CD4-positive, alpha-beta T cell treated with Interleukin-12 subunit alpha and Interleukin-12 subunit beta, for 1 hour (primary cell): ENCODE results near the gene GYG2.

Experiments
- DNase-seq: peaks from one replicate; pipeline ENCODE4 v3.0.0-alpha.2; 2020

The GYG2 gene

DNA sequence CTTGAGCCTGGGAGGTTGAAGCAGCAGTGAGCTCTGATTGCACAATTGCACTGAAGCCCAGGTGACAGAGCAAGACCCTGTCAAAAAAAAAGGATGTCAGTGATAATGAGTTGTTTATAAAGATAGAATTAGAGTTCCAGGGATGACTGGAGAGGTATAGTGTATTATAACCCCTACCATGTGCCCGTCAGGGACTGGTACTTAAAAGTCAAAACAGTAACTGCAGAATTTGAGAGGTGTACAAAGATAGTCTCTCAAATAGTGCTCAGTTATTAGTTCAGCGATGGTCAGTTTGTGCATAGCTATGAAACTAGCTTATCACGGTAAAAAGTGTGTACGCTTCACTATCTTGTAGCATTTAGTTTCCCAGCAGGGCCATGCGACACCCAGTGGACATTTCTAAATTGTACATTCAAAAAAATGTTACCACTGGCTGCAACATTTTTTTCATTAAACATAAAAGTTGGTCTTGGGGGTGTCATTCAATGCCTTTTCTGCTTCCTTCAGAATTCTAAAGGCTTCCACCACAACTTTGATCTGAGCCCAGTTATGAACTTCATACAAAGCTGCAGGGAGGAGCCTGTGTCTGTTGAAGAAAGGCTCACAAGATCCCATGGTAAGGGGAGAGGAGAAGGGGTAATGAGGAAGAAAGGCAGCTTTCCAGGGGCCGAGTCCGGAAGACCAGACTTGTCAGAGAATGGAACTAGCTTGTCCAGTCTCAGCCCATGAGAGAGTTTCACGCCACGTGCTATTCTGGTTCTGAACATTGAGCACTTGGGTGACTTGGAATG lies 9.2 kb upstream of the GYG2 start:
- DNase-seq, result peak; percentile 1

DNA sequence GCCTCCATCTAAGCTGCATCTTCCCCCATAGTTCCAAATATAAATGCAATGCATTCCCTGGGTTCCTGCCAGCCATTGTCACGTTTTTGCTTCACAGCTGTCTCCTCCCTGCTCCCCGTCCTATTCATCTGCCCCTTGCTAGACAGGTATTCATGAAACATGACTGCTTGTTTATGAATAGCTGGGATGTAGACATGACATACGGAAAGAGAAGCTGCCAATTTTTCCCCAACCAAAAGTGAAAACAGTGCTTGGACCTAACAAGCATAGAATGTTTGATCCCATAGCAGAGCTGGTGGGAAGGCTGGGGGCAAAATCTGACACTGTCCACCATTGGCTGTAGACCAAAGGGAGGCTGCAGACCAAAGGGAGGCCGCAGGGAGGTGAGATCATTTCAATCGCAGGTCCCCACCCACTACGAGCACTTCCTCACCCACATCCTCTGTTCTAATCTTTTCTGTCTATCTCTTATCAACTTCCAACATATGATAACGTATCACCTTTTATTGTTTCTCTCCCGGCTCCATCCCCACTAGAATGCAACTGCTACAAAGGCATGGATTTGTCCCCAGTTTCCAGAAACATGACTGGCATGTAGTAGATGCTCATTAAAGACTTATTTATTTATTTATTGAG lies 8.5 kb upstream of the GYG2 start:
- no peak for DNase-seq

DNA sequence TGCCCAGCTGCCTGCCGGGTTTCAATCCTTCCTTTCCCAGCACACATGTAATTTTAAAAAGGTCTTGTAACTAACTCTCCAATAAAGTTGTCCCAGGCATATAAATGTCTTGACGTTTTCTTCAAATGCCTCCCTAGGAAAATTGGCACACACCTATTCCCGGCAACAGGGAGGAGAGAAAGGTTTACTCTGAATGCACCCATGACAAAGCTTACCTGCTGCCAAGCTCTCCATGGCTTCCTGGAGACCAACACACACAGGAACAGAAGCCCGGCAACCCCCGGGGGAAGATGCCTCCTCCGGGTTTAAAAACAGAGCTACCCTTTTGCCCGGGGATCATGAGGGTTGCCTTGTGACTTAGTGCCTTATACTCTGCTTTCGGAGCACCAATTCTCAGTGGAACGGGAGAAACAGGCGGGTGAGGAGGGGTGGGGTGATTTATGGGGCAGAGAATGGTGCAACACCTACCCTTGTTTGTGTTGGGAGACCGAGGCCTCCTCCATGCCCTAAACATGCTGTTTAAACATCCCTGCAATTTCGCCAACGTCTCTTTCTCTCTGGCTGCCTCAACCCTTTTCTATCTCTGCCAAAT lies 4.8 kb upstream of the GYG2 start:
- DNase-seq, result no peak

DNA sequence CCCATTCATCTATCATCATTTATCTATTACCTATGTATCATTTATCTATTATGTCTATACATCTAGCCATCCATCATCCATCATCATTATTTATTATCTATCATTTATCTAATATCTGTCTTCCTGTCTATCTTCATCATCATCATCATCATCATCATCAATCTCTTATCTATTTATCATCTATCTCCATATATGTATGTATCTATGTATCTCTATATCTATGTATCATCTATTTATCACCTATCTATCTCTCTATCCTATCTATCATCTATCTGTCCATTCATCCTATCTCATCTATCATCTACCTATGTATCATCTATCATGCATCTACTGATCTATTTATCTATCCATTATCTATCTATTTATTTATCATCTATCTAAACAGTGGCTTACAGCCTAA lies 3.8 kb upstream of the GYG2 start:
- no peak for DNase-seq

DNA sequence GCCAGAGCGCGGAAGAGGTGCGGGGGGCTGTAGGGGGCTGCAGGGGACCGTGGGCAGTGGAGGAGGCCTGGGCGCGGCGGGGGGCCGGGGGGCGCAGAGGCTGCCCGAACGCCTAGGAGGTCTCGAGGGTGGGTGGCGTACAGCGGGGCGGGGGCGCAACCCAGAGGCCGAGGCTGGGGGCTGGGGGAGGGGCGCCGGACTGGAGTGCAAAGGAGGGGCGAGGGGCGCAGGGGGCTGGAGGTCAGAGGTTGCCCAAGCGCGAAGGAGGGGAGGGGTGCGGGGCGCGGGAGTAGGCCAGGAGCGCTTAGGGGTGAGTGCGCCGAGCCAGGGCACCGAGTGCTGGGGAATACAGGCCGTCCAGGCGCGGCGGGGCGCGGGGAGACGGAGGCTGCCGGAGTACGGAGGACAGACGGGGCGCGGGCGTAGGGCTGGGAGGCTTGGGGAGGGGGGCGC lies 255 bp downstream of the GYG2 start:
- DNase-seq, result no peak

DNA sequence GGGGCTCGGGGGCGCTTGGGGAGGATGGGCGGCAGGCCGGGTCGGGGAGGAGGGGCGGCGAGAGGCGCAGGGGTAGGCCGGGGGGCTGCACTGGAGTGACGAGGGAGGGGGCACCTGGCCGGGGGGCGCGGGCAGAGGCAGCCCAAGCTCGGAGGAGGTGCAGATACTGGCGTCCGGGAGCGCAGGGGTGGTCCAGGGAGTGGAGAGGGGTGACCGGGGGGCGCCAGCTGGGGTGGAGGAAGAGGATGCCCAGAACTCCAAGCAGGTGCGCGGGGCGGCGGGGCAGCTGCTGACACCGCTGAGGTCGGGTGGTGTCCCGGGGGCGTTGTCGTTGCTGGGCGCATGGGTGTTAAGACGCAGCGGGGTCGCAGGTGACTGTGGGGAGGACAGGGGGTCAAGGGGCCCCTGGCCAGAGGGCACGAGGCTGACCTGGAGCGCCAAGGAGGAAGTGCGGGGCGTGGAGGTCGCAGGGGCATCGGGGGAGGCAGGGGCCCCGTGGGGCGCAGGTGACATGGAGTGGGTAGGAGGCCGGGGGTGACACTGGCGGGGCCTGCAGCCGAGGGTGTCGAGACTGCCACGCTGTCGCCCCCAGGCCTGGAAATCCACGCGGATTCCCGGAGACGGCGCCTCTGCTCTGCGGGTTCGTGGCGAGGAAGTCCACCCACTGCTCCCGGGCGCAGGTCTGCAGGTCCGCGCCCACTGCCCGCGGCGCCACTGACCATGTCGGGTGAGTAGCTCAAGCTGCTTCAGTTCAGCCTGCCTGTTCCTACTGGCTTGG lies 928 bp downstream of the GYG2 start:
- no peak for DNase-seq

DNA sequence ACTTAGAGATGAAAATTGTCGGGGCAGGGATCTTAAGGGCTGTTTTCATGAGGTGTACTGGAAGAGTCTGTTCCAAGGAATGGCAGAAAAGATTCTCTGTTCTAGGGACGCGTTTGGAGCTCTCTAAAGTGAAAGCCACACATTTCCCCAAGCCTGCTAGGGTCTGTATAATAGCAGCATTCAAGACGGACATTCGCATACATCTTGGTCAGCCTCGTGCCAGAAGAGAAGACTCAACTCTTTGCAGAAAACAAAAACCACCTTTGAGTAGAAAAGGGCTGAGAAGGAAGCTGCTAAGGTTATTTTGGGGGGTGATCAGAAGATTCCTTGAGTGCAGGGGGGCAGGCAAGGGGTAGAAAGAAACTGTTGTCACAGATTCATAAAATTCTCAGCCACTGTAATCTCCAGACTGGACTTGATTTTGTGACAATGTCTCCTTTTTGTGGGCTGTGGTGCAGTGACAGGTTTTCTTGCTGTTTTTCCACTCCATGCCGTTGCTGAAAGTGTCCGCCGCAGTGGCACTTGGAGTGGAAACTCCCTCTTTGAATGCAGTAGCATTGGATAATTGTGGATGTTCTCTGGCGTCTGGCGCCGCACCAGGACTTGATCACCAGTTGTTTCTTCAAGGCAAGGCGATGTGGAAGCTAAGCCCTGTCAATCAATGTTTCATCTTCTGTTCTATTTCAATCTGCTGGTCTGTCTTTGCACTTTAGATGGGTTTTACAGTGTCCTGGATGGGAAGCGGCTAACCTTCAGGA lies 2.9 kb downstream of the GYG2 start:
- no peak for DNase-seq

DNA sequence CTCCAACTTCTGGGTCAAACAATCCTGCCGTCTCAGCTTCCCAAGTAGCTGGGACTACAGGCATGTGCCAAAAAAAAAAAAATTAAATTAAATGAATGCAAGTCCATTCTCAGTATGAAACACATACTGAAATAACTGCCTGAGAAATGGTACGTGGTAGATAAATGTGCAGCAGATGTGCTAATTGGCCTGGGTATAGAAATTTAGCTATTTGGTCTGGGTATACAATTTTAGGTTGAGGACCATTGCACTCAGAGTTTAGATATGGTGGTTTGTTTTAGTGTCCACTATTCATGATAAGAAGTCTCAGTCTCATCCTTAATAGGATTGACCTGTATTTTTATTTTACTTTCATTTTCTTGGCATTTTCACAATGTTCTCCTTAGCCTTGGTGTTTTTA lies 9.2 kb downstream of the GYG2 start:
- DNase-seq, result no peak

DNA sequence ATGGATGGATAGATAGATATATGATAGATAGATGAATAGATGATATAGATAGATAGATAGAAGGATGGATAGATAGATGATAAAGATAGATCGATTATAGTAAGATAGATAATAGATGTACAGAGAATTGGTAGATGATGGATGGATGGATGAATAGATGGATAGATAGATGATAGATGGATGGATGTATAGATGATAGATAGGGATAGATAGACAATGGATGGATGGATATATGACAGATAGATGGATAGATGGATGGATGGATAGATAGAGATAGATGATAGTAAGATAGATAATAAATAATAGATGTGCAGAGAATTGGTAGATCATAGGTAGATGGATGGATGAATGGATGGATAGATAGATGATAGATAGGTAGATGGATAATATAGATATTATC lies 12.2 kb downstream of the GYG2 start:
- DNase-seq, result no peak

DNA sequence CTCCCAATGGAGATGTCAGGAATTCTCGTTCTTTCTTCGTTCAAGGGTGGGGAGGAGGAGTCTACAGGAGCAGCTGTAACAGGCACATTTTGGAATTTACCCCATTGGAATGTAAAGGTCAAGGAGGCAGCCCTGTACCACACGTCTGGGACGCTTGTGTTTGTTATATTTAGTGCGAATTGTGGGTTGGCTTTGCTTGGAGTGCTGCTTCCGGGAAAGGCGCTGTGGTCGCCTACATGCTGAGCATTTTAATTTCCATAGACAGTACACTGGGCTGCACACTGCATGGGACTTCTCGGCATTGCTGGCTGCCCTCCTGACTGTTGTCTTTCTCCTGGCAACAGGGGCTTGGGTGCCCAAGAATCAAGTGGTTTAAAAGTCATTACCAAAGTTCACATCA lies 12.8 kb downstream of the GYG2 start:
- DNase-seq, result no peak

DNA sequence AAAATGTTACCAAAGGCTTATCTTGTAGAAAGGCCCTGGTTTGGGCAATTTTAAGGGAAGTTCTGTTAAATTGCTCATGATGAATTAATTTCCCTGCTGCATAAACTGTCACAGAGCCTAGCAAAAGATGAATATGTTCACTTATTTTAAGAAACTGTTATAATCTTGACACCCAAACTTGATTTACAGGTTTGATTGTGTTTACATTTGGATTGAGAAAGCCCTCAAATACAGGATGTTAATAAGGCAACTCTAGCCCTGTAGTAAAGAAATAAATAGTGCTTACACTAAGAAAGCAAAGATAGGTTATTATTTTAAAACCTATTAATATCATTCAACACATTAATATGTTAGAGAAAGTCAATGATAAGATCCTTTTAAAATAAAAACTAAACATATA lies 18.3 kb downstream of the GYG2 start:
- DNase-seq, result no peak

DNA sequence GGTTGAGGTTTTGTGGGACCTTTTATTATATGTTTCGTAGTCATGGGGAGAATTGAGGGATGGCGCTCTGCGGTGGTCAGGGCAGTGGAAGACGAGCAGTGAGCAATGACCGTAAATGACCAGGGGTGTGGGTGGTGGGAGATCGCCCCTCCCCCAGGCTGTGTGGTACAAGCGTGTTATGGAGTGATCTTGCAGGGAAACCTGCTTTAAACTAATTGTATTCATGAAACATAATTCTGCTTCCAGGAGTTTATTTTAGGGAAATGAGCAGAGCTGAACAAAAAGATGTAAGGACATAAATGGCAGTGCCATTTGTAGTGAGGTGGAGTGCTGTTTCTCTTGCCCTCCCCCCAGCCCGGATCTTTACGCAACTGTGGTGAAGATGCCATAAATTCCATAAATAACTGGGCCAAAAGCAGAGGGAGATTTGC lies 20.2 kb downstream of the GYG2 start:
- DNase-seq, result no peak

DNA sequence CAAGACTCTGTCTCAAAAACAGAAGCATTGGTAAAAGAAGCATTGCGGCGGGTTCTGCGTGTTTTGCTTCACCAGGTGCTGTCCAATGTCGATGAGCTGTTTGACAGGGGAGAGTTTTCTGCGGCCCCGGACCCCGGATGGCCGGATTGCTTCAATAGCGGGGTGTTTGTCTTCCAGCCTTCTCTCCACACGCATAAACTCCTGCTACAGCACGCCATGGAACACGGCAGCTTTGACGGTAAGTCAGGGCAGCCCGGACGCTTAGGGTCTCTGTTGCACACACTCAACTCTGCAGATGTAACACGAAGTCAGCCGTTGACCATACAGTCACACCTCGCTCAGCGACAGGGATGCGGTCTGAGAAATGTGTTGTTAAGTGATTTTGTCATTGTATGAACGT lies 26.2 kb downstream of the GYG2 start:
- DNase-seq, result no peak

DNA sequence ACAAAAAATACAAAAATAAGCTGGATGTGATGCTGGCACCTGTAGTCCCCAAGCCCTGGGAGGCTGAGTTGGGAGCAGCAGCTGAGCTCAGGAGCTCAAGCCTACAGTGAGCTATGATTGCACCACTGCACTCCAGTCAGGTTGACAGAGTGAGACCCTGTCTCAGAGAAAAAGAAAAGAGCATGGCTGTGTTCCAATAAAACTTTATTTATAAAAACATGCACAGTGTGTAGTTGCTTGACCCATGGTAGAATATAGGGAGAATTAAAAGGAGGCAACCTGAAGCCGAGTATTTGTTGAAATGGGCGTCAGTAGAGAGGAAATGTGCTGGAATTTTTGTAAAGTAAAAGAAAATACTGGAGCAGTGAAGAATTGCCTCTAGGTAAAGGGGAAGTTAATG lies 27.0 kb downstream of the GYG2 start:
- DNase-seq, result no peak

DNA sequence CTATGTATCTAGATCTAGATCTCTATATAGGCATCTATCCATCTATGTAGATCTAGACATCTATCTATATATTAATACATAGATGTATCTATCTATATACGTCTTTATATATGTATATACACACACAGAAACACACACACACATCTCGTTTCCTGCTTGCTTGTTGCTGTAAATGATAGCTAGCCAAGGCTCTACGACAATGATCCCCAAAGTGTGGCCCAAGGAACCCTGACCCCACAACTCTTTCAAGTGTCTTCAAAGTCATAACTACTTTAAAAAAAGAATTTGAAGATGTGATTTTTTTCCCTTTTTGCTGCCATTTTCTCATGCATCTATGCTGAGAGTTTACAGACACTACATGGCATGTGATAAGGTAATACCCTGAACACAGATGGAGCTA lies 28.8 kb downstream of the GYG2 start:
- DNase-seq, result no peak

DNA sequence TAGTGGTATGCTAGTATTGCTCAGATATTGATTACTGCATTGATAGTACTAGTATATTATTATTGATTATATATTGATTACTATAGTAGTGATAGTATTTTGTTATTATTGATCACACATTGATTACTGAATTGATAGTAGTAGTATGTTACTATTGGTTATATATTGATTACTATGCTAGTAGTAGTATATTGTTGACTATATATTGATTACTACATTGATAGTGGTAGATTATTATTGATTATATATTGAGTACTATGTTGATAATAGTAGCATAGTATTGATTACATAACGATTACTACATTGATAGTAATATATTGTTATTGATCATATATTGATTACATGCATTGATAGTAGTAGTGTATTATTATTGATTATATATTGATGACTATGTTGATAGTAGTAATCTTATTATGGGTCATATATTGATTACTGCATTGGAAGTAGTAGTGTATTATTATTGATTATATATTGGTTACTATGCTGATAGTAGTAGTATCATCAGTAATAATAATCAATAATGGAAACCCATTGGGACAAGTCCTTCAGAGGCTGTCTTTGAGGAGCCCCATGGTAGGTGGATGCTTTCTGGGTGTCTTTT lies 30.6 kb downstream of the GYG2 start:
- no peak for DNase-seq

DNA sequence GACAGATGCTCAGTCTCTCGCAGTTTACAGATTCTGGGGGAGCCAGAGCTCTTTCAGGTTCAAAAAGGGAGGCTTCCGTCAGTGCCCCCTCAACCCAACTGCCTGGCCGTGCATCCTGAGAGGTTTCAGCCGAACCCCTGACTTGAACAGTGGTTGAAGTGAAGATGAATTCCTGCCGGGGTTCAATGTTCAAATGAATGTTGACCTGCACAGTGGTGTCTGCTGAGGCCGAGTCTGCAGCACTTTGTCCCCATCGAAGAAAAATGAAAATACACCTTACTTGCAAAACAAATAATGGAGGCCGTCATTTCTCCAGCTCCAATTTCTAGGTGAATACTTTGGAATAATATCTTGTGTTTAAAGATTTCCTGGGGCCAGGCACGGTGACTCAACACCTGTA lies 33.7 kb downstream of the GYG2 start:
- no peak for DNase-seq

DNA sequence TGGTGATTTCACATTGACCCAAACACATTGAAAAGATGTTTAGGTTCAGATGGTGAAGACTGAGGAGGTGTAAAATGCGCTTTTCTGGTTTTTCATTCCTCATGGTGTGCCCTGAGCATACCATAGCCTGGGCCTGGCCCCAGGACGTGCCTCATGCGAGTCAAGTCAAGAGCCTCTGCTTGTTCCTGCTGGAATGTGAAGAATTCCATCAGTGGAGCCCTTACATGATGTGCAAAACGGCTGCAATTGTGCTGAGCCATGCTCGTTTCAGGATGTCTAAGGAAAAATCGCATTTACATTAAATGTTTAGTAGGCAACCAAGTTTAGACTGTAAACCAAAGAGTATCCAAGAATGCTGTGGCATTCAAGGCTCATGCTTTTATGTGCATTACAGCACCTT lies 34.9 kb downstream of the GYG2 start:
- no peak for DNase-seq

DNA sequence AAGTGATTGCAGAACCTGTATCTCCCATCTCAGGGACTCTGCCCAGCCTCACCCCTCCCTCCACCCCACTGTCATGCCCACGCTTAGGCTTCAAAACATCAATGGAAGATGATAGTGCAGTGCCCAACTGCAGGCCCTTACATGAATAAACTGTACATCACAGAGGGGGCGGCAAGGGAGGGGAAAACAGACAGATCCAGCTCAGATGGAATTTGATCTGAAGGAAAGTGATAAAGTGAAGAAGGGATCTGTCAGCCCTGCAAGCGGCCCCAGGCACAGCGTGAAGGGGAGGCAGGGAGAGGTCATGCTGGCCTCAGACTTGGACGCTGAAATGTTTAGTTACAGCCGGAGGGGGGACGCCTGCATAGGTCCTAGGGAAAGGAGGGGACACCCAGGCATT lies 38.5 kb downstream of the GYG2 start:
- no peak for DNase-seq

DNA sequence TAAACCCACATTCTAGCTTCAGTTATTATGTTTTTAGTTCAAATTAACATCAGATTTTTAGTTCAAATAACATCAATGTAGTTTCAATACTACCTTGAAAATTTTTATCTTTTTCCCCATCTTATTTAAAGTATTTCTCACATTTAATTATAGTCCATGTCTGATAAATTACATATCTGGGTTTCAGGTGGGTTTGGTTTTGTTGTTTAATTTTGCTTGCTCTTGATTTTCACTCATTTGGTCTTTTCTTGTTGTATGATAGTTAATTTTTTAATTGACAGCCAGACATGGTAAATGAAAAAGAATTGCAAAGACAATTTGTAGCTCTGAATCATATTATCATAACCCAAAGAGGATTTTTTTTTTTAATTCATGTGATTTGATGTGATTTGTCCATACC lies 41.9 kb downstream of the GYG2 start:
- no peak for DNase-seq

DNA sequence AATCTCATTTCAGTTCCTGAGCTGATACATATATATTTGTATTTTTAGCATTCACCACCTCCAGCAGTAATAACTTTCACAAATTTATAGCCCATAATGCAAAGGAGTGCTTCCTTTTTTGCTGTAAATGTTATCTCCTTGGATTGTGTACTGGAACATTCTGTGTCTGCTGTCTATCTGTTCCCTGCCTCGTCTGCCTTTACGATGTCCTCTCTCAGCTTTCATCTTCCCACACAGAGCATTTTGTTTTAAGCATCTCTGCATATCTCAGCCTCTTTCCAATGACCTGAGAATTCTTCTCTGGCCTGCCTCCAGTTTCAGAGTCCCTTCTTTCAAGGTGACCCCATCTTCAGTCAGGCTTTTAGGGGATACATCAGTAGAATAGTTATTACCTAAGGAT lies 43.1 kb downstream of the GYG2 start:
- DNase-seq, result no peak

DNA sequence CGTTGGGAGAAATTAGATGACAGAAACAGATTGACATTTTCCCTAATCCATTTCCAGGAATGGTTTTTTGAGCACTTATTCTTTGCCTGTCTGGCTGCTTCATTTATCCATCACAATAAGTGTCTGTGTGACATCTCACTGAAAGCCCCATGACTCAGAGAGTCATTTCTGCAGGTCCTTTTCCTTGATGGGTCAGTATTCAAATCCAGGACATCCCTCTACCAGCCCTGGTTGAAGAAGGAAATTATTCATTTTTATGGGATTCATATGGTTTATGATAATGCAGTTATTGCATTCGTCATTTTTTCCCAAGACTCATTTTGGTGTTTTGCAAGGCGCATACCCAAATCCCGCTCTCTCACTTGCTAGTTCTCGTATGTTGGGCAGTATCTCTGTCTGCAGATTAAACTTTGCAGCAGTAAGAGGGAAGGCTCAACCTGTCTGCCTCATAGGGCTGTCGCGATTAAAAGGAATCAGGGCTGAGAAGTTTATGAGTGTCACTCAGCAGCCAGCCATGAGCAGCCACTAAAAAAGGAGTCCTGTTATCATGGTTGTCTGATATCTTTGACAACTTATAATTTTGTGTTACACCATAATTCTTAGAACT lies 44.0 kb downstream of the GYG2 start:
- no peak for DNase-seq
